ENCODE measurements around the gene TFEB.

- TF ChIP-seq EGR1 (IDR thresholded peaks at IDR 0.05) (no peak), TEAD4 (IDR thresholded peaks at IDR 0.05) (no peak), REST (IDR thresholded peaks at IDR 0.05; ENCODE audit: low read depth) (no peak), RAD21 (IDR thresholded peaks at IDR 0.05; ENCODE audit: low read depth) (no peak)
Measured at GRCh38 chr6:41763470-41763869, 28.1 kb upstream of the TFEB start.

Measured in Ishikawa (cell line).